Measurements from ENCODE around the gene CD81.

GRCh38 chr11:2436521-2437031 is 59.5 kb downstream of the CD81 start:
- TF ChIP-seq CTCF (IDR thresholded peaks at IDR 0.05), result no peak
- TF ChIP-seq POLR2AphosphoS5 (IDR thresholded peaks at IDR 0.05), result no peak
- no peak for TF ChIP-seq EP300 (IDR thresholded peaks at IDR 0.05; ENCODE audit: low read depth)

Data from transverse colon (tissue), 4 donors.